Activated naive CD4-positive, alpha-beta T cell treated with anti-CD3 and anti-CD28 coated beads, Interleukin-2, amount 10 ng/mL, durations not matched to agents 7 days and 5 days (primary cell): Measurements from ENCODE around the gene ADAMTS2.
A peak's percentile ranks its signal among the peaks of the same experiment; 100 is the strongest.

Source experiments
- CTCF ChIA-PET: fragments of 350-600 bp; sonication (Branson Sonifier 250); formaldehyde crosslinking; loops from one replicate; lab custom pipeline; 2021; ENCODE audit warnings: antibody characterized with exemption; lab: Charles Lee
- DNase-seq: peaks from one replicate; pipeline ENCODE4 v3.0.0-alpha.2; 2020
- H3K27ac Mint-ChIP-seq: one replicate; pipeline ENCODE4 v1.8.0; 2021; ENCODE audit warnings: mild to moderate bottlenecking, moderate library complexity, mixed read lengths
- H3K27me3 Mint-ChIP-seq: one replicate; pipeline ENCODE4 v1.8.0; 2021; ENCODE audit warnings: mild to moderate bottlenecking, mixed read lengths
- H3K36me3 Mint-ChIP-seq: one replicate; pipeline ENCODE4 v1.8.0; 2021; ENCODE audit warnings: mixed read lengths
- H3K4me1 Mint-ChIP-seq: one replicate; pipeline ENCODE4 v1.8.0; 2021; ENCODE audit warnings: mixed read lengths
- H3K4me3 Mint-ChIP-seq: one replicate; pipeline ENCODE4 v1.8.0; 2021; ENCODE audit warnings: mild to moderate bottlenecking, moderate library complexity, mixed read lengths
- H3K9me3 Mint-ChIP-seq: one replicate; pipeline ENCODE4 v1.8.0; 2021; ENCODE audit warnings: mixed read lengths

Gene ADAMTS2

GRCh38 chr5:179229331-179229831, 115.9 kb downstream of the ADAMTS2 start:
- H3K4me1 Mint-ChIP-seq, result no peaks in the 10 kb centered on the region
- no peaks in the 10 kb centered on the region for H3K27me3 Mint-ChIP-seq
- peaks cover 7% of the 10 kb centered on the region for H3K9me3 Mint-ChIP-seq
- H3K27ac Mint-ChIP-seq, result no peak overlapping the region
- H3K4me3 Mint-ChIP-seq, result no peak overlapping the region
- no peak for DNase-seq
- CTCF ChIA-PET, result no interaction called here
- no peaks in the 10 kb centered on the region for H3K36me3 Mint-ChIP-seq

- Mint-ChIP-seq H3K4me3 (no peak overlapping the region), H3K4me1 (no peaks in the 10 kb centered on the region), H3K36me3 (no peaks in the 10 kb centered on the region), H3K27me3 (no peaks in the 10 kb centered on the region), H3K9me3 (peaks cover 13% of the 10 kb centered on the region), H3K27ac (no peak overlapping the region)
- DNase-seq, result peak; percentile 16
- CTCF ChIA-PET, result no interaction called here
Measured at GRCh38 chr5:179228341-179229121, 116.7 kb downstream of the ADAMTS2 start.

- H3K4me3 Mint-ChIP-seq, result no peak overlapping the region
- H3K9me3 Mint-ChIP-seq, result peaks cover 20% of the 10 kb centered on the region
- no peak for DNase-seq
- no peak overlapping the region for H3K27ac Mint-ChIP-seq
- H3K36me3 Mint-ChIP-seq, result no peaks in the 10 kb centered on the region
- CTCF ChIA-PET, result no interaction called here
- no peaks in the 10 kb centered on the region for H3K4me1 Mint-ChIP-seq
- H3K27me3 Mint-ChIP-seq, result no peaks in the 10 kb centered on the region
Measured at GRCh38 chr5:179227580-179228311, 117.5 kb downstream of the ADAMTS2 start.

- CTCF ChIA-PET, result no interaction called here
- no peaks in the 10 kb centered on the region for H3K27me3 Mint-ChIP-seq
Measured at GRCh38 chr5:179227229-179227579, 118.1 kb downstream of the ADAMTS2 start.

GRCh38 chr5:179226696-179227095, 118.6 kb downstream of the ADAMTS2 start:
- Mint-ChIP-seq H3K9me3 (peaks cover 20% of the 10 kb centered on the region), H3K27me3 (no peaks in the 10 kb centered on the region), H3K4me3 (no peak overlapping the region), H3K27ac (no peak overlapping the region), H3K4me1 (no peaks in the 10 kb centered on the region), H3K36me3 (no peaks in the 10 kb centered on the region)
- CTCF ChIA-PET, result no interaction called here
- no peak for DNase-seq

More at GRCh38 chr5:179227229-179227579, 118.1 kb downstream of the ADAMTS2 start:
- Mint-ChIP-seq H3K9me3 (peaks cover 20% of the 10 kb centered on the region), H3K4me3 (no peak overlapping the region), H3K27ac (no peak overlapping the region), H3K36me3 (no peaks in the 10 kb centered on the region), H3K4me1 (no peaks in the 10 kb centered on the region)
- DNase-seq, result peak; percentile 15

GRCh38 chr5:179225387-179225786, 119.9 kb downstream of the ADAMTS2 start:
- no peaks in the 10 kb centered on the region for H3K36me3 Mint-ChIP-seq
- DNase-seq, result no peak
- H3K27me3 Mint-ChIP-seq, result no peaks in the 10 kb centered on the region
- CTCF ChIA-PET, result no interaction called here
- H3K4me1 Mint-ChIP-seq, result no peaks in the 10 kb centered on the region
- no peak overlapping the region for H3K4me3 Mint-ChIP-seq
- no peak overlapping the region for H3K27ac Mint-ChIP-seq
- peaks cover 20% of the 10 kb centered on the region for H3K9me3 Mint-ChIP-seq

GRCh38 chr5:179224741-179225140, 120.5 kb downstream of the ADAMTS2 start:
- CTCF ChIA-PET, result no interaction called here
- Mint-ChIP-seq H3K9me3 (peaks cover 20% of the 10 kb centered on the region), H3K27me3 (no peaks in the 10 kb centered on the region), H3K4me3 (no peak overlapping the region), H3K27ac (no peak overlapping the region), H3K36me3 (no peaks in the 10 kb centered on the region), H3K4me1 (no peaks in the 10 kb centered on the region)
- peak; percentile 11 for DNase-seq

- Mint-ChIP-seq H3K27ac (no peak overlapping the region), H3K4me3 (no peak overlapping the region), H3K4me1 (no peaks in the 10 kb centered on the region), H3K9me3 (peaks cover 20% of the 10 kb centered on the region), H3K36me3 (no peaks in the 10 kb centered on the region), H3K27me3 (no peaks in the 10 kb centered on the region)
- DNase-seq, result peak; percentile 17
- CTCF ChIA-PET, result no interaction called here
Measured at GRCh38 chr5:179223961-179224360, 121.3 kb downstream of the ADAMTS2 start.

- no peak overlapping the region for H3K4me3 Mint-ChIP-seq
- CTCF ChIA-PET, result no interaction called here
Measured at GRCh38 chr5:179223528-179223927, 121.7 kb downstream of the ADAMTS2 start.

GRCh38 chr5:179222246-179223017, 122.8 kb downstream of the ADAMTS2 start:
- no peaks in the 10 kb centered on the region for H3K36me3 Mint-ChIP-seq
- H3K9me3 Mint-ChIP-seq, result peaks cover 20% of the 10 kb centered on the region
- no peaks in the 10 kb centered on the region for H3K4me1 Mint-ChIP-seq
- H3K27me3 Mint-ChIP-seq, result no peaks in the 10 kb centered on the region
- CTCF ChIA-PET, result no interaction called here
- no peak overlapping the region for H3K27ac Mint-ChIP-seq
- DNase-seq, result peak; percentile 15
- H3K4me3 Mint-ChIP-seq, result no peak overlapping the region

More at GRCh38 chr5:179223528-179223927, 121.7 kb downstream of the ADAMTS2 start:
- Mint-ChIP-seq H3K27me3 (no peaks in the 10 kb centered on the region), H3K9me3 (peaks cover 20% of the 10 kb centered on the region), H3K4me1 (no peaks in the 10 kb centered on the region), H3K27ac (no peak overlapping the region), H3K36me3 (no peaks in the 10 kb centered on the region)
- DNase-seq, result no peak

GRCh38 chr5:179221877-179222220, 123.4 kb downstream of the ADAMTS2 start:
- H3K9me3 Mint-ChIP-seq, result peaks cover 20% of the 10 kb centered on the region
- H3K4me3 Mint-ChIP-seq, result no peak overlapping the region
- H3K27me3 Mint-ChIP-seq, result no peaks in the 10 kb centered on the region
- H3K36me3 Mint-ChIP-seq, result no peaks in the 10 kb centered on the region
- H3K27ac Mint-ChIP-seq, result no peak overlapping the region
- CTCF ChIA-PET, result no interaction called here
- DNase-seq, result no peak
- no peaks in the 10 kb centered on the region for H3K4me1 Mint-ChIP-seq

- no peak for DNase-seq
- Mint-ChIP-seq H3K36me3 (no peaks in the 10 kb centered on the region), H3K27ac (no peak overlapping the region), H3K27me3 (no peaks in the 10 kb centered on the region), H3K9me3 (peaks cover 20% of the 10 kb centered on the region), H3K4me3 (no peak overlapping the region), H3K4me1 (no peaks in the 10 kb centered on the region)
- CTCF ChIA-PET, result no interaction called here
Measured at GRCh38 chr5:179221196-179221876, 123.9 kb downstream of the ADAMTS2 start.

- Mint-ChIP-seq H3K27ac (no peak overlapping the region), H3K27me3 (no peaks in the 10 kb centered on the region), H3K9me3 (peaks cover 20% of the 10 kb centered on the region), H3K36me3 (no peaks in the 10 kb centered on the region), H3K4me1 (no peaks in the 10 kb centered on the region), H3K4me3 (no peak overlapping the region)
- CTCF ChIA-PET, result no interaction called here
- no peak for DNase-seq
Measured at GRCh38 chr5:179220716-179221115, 124.5 kb downstream of the ADAMTS2 start.
